ENCODE measurements around the gene POC5.
"Not testable (repeated sequence)": the region's sequence is repeated elsewhere in the genome, so short reads cannot be mapped to it uniquely, and the experiment has no call there.

The POC5 gene, protein sequence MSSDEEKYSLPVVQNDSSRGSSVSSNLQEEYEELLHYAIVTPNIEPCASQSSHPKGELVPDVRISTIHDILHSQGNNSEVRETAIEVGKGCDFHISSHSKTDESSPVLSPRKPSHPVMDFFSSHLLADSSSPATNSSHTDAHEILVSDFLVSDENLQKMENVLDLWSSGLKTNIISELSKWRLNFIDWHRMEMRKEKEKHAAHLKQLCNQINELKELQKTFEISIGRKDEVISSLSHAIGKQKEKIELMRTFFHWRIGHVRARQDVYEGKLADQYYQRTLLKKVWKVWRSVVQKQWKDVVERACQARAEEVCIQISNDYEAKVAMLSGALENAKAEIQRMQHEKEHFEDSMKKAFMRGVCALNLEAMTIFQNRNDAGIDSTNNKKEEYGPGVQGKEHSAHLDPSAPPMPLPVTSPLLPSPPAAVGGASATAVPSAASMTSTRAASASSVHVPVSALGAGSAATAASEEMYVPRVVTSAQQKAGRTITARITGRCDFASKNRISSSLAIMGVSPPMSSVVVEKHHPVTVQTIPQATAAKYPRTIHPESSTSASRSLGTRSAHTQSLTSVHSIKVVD

DNA sequence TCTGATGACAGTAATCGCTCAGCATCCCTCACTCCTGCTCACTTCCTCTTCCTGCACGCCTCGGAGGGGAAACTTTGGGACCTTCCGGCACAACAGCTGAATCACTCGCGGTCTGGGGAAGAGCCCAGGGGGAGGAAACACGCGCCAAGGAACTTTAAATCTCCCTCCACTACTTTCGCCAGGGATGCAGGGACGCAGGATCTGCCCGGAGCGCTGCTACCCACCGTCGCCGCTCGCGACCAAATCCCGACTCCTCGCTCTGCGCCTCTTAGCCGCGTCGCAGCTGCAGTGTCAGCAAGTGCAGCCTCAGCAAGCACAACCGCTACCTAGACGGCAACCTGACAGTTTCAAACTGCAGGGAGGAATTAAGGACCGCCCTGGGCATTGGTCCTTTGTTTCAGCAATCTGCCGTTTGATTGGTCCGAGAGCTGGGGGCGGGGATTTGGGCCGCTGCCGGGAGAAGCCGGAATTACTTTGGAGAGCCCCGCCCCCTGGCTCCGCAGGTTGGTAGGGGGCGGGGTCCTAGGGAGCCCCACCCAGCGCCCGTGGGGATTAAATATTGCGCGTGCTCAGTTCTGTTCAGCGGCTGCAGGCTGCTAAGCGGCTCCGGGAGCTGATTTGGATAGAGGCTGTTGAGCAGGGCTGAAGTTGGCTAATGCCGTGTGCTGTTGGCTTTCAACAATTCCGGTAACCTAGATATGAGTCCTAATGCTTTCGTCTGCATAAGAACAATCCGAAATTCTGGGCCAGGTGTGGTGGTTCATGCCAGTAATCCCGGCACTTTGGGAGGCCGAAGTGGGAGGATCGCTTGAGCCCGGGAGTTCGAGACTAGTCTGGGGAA, at the start of gene POC5:
TSS of gene POC5 (minus strand) at position 356 of the 841 bp plus-strand sequence. CDS start 4,500 bp downstream, outside the sequence.
- peak; percentile 96 for DNase-seq (ENCODE audit: low spot score)

DNA sequence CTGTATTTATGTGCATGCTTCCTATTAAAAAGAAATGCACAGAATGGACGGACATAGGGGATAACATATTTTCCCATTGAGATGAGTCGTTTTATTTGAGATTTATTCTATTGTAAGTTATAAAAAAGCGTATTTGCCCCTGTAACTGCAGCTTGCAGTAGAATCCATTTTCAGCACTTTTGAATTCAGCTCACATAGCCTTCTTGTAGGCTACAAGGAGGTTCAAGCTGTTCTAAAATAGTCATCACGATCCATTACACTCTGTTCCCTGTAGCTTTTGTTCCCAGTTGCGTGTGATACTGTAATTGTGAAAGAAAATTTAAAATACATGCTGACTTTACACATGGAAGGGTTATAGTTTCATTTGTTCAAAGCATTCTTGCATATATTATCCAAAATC, 40.9 kb upstream of the POC5 start:
- DNase-seq (ENCODE audit: low spot score): no peak

DNA sequence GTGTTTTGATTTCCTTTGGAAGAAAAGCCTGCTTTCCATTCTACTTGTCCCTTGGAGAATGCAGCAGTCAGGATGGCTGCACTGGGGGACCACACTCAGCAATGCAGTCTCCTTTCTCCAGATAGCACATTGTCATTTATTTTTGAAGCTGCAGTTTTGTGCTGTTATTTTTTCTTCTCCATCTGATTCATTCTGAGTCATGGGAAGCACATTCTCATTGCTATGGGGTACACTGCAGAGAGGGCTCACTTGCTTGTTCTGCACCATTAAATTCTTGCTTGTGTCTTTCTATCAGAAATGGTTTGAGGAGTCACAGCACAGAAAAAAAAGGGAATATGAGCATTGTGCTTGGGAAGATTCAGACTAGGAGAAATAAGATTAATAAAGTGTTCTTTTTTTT, 39.7 kb upstream of the POC5 start:
- no peak for DNase-seq (ENCODE audit: low spot score)

DNA sequence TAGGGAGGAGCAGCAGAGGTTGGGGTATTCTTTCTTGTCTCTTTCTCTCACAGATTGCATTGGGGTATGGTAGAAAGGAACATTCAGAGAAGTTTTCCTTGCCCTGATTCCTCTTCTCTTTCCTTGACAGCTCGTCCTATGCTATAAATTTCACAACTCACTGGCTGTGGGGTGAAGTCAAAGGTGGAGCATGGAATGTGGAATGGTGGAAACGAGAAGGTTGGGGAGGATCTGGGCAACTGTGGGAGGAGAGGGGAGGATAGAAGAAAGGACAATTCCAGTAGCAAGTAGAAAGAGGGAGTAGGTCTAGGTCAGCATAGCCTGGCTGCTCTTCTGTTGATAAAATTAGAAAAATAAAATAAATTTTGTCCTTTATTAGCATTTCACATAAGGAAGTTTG, 39.0 kb upstream of the POC5 start:
- DNase-seq (ENCODE audit: low spot score): no peak

DNA sequence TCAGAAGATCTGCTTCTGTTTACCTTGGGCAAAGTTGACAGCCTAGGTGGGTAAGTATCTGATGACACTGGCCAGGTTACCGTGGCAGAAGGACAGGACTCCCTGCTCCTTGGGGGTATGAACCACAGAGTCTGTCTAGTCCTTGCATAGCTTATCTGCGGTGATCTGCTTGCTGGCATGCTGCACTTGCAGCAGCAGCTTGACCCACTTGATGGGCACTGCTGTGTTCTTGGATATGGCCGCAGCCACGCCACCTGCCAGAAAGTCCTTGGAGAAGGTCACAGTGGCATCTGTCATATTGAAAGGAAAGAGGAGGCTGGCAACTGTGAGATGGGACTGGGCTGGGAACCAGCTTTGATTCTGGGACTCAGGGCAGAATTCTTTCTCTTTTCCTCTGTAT, 35.9 kb upstream of the POC5 start:
- no peak for DNase-seq (ENCODE audit: low spot score)

DNA sequence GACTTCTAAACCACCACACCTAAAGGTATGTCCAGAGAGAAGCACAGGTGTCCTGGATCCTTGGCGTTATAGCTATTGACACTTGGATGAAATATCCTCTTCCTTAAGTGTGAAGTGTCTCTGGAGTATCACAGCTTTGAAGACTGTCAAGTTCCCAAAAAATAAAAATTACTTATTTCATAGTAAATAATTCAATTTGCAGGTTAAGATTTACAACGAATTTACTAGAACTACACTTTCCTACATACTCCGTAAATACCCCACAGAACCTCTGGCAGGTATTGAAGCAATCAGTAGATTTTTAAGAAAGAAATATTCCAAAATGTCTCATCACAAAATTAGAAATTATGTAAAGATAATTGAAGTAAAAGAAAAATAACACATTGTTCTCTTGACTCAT, 27.1 kb upstream of the POC5 start:
- no peak for DNase-seq (ENCODE audit: low spot score)

DNA sequence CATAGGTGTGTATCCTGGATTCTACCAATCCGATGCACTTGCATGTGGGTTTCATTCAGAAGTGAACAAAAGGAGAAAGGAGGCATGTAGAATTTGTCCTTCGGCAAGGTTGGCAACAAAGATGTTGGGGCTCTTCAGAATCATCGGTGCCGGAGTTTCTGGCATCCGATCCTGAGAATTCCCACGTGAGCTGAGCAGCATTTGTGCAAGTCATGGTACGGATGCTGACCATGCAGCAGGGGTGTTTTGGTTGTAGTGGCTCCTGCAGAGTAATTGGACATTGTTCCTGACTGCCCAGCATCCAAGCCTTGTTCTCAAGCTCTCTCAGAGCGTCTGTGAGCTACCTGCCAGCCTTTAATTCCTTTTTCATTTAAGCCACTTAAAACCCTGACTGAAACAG, 19.0 kb upstream of the POC5 start:
- no peak for DNase-seq (ENCODE audit: low spot score)

DNA sequence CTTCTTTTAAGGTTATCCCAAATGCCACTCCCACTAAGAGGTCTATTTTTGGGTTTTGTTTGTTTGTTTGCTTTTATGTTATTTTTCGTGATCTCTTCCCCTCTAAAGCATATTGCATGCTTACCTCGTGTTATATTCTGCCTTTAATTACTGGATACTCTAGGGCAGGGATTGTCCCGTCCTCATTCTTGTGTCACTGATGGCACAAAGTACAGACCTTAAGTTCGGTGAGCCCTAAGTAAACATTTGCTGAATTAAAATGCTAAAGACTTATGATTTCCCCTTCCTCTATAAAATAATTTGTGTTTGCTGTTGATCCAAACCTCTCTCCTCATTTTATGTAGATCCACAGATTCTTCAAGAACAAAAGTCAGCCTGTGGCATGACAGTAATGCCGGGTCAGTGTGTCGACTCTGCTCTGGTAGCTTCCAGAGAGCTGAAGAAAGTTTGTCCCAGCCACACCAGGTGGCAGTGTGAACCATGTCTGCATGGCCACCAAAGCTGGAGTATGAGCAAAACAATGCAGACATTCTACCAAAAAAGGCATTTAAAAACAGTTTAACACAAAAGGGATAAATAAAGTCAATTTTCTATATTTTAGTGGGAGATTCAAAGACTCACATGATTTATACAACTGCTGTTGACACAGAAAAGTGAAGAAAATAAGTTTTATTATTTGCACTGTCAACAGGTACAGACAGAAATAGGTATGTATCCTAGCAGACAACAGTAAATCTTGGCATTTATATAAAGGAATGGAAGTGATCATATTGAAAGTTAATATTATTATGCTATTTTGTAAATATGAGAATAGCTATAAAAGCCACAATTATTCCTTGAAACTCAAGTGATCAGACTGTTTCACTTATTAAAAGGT, 17.9 kb upstream of the POC5 start:
- DNase-seq (ENCODE audit: low spot score): no peak

DNA sequence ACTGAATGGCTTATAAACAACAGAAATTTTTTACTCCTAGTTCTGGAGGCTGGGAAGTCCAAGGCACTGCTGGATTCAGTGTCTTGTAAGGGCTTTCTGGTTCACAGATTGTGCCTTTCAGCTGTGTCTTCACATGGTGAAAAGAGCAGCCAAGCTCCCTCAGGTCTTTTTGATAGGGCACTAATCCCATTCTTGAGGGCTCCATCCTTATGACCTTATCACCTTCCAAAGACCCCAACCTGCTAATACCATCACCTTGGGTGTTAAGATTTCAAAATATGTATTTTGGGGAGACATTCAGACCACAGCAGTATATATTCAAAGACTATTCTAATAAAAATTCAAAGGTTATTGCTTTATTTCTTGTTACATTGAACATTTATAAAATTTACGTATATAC, 16.5 kb upstream of the POC5 start:
- no peak for DNase-seq (ENCODE audit: low spot score)

DNA sequence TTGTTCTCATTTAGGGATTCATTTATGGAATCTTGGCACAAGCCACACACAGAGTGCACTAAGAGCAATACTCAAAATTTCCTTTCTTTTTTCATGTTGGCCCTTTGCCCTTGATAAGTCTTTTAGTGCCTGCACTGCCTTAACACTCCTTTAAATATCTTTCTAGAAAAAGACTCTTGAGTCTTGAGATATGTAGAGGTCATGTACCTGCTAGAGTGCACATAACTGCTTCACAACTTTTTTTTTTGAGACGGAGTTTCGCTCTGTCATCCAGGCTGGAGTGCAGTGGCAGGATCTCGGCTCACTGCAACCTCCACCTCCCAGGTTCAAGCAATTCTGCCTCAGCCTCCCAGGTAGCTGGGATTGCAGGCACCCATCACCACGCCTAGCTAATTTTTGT, 14.3 kb upstream of the POC5 start:
- not testable (repeated sequence) for DNase-seq (ENCODE audit: low spot score)

DNA sequence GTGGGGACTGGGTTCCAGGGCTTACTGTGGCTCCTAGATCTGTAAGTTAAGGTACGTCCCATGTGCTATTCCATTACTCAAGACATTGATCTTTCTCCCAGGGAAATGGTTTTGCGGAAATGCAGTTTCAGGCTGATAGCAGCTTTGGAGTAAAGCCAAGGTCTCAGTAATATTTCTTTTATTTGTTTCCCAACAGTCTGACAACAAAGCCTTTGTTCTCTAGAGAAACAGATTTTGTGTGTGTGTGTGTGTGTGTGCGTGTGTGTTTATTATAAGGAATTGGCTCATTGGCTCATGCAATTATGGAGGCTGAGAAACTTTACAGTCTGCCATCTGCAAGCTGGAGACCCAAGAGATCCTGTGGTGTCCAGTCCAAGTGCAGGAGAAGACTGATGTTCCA, 12.1 kb upstream of the POC5 start:
- no peak for DNase-seq (ENCODE audit: low spot score)

DNA sequence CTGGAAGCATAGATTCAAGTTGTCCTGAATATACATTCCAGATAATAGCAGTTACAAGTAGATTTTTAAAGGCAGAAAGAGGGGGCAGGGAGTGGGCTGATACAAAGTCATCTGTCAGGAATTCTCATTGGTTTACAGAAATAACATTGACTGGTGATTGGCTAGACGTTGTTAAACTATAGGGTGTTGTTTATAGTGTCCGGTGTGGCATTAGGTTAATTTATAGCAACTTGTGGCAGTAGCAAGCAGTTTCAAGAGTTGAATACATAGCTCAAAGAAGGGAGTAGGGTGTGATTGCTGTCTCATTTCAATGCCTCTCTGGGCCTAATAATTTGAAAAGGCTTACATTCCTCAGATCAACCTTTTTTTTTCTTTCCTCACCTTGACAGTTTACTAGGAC, 10.7 kb upstream of the POC5 start:
- DNase-seq (ENCODE audit: low spot score): no peak

DNA sequence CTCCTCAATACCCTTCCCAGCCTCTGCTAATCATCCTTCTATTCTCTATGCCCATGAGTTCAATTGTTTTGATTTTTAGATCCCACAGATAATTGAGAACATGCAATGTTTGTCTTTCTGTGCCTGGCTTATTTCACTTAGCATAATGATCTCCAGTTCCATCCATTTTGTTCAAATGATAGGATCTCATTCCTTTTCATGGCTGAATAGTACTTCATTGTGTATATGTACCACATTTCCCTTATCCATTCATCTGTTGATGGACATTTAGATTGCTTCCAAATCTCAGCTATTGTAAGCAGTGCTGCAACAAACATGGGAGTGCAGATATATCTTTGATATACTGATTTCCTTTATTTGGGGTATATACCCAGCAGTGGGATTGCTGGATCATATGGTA, 9.0 kb upstream of the POC5 start:
- DNase-seq (ENCODE audit: low spot score): not testable (repeated sequence)

DNA sequence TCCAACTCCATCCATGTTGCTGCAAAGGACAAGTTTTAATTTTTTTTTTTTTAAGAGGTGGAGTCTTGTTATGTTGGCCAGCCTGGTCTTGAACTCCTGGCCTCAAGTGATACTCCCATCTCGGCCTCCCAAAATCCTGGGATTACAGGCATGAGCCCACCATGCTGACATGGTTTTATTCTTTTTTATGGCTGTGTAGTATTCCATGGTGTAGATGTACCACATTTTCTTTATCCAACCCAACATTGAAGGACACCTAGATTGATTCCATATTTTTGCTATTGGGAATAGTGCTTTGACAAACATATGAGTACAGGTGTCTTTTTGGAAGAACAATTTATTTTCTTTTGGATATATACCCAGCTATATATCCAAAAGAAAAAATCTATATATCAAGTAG, 6.1 kb upstream of the POC5 start:
- DNase-seq (ENCODE audit: low spot score): no peak

DNA sequence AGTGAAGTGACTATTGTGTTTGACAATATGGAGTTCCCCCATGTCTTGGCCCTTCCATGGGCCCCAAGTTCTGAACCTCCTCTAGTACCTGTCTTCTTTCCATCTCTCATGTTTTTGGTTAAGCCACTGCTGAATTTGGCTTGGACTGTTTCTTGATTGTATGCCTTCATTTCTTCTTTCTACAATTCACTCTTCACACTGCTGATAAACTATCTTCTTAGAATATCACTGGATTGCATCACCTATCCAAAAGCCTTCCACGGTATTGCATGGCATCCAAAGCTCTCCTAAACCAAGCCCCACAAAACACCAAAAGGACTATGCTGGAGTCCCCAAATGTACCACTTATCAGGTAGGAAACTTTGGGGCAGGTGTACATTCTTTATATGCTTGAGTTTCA, 4.3 kb upstream of the POC5 start:
- DNase-seq (ENCODE audit: low spot score): no peak

DNA sequence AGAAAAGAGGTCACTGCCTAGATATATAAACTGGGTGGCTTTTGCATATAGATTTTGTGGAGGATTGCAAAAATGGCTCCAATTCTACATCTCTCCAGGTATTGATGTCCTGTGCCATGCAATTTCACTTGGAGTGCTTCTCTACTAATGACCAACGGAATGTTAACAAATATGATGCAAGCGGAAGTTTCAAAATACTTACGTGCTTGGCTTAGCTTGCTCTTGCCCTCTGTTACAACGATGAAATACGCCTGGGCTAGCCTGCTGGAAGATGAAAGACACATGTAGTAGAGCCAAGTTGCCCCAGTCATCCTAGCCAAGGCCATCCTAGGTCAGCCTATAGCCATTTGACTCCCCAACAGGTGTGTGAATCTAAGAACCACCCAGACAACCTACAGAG, 3.6 kb upstream of the POC5 start:
- DNase-seq (ENCODE audit: low spot score): no peak

DNA sequence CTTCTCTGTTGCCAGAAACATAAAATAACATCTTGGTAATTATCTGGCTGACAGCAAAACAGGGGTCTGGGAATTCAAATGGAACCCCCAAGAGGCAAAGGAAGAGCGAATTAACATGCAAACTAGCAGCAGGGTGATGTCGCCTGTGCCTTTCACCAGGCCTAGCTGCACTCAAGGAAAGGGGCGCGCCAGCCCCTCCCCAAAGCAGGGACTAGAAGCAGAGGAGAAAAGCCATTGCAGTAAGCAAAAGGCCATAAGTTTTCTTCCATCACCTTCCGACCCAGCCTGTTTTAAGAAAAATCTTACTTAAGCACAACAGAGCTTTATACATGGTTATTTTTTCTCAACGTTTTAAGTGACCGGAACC, 539 bp downstream of the POC5 start:
- DNase-seq (ENCODE audit: low spot score): no peak

DNA sequence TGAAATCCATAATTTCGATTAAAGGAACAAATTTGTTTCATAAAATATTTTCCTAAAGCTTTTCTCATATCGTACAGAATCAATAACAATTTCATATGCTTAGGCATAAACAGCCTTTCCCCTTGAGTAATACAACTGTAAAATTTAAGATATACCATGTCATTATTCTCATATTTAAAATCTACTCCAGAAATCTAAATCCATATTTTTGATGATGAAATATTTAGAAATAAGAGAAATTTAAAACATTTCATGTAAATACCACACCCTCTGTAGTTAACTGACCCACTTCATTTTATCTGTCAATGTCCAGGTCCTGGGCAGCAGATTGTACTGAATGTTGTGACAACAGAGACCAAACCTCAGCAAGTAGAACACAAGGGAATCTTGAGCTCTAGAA, 5.1 kb downstream of the POC5 start:
- no peak for DNase-seq (ENCODE audit: low spot score)

DNA sequence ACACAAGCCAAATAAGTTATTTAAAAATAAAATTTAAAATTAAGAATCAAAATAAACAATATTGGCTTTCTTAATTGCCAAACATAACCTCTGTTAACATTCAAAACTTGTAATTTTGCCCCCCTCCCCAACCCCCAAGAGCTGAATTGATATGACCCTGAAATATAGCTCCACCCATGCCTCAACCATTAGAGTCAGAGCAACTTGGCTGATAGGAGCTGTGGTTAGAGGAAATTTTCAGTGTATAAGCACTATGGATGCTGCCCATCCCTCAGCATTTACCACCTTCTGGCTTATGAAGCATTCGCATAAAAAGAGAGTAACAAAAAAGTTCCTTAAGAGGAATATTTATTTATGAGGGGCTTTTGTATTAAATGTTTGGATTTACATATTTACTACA, 6.1 kb downstream of the POC5 start:
- no peak for DNase-seq (ENCODE audit: low spot score)

DNA sequence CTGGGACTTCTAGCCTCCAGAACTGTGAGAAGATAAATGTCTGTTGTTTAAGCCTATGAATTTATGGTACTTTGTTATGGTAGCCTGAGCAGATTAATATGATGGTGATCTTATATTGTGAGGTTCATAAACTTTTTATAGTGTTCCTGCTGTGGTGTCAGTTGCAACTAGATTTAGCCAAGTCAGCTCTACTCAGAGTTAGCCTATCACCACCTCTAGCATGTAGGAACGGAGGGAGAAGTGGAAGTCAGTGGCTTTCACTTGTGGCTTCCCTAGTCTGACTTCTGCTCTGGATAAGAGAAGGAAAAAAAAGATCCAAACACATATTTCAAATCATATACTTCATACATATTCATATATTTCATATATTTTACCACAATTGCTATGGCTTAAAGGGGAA, 6.6 kb downstream of the POC5 start:
- no peak for DNase-seq (ENCODE audit: low spot score)

DNA sequence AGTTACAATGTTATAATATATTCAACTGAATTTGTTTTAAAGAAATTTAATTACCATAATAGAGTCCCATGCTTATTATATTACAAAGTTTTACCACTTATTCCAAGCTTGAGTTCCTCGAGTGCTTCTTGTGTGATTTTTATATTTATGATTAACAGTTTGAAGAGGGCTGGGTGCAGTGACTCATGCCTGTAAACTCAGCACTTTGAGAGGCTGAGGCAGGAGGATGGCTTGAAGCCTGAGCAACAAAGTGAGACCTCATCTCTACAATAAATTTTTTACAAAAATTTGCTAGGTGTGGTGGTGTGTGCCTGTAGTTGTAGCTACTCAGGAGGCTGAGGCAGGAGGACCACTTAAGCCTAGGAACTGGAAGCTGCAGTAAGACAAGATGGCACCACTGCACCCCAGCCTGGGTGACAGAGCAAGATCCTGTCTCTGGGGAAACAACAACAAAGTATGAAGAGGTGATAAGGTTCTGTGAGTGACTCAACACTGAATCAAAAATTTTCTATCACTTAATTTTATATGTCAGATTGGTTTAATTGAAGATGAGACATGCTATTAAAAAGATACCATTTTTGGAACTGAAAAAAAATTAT, 9.2 kb downstream of the POC5 start:
- no peak for DNase-seq (ENCODE audit: low spot score)

DNA sequence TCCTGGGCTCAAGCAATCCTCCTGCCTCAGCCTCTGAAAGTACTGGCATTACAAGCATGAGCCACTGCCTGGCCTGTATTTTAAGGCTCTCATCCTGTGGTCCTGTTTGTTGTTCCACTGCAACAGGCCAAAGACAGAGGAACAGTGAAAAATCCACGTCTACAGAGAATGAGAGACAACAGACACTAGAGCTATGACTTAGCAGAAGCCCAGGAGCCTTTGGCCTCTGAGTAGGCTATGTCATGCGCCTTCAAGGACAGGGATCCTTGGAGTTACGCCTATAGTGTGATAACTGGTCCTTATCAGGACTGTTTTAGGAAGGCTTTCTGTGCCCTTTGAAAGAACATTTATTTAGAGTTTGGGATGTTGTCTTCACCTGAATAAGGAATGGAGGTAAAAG, 10.5 kb downstream of the POC5 start:
- no peak for DNase-seq (ENCODE audit: low spot score)

All from putamen (tissue), 1 donor.